GM12874 (cell line): ENCODE measurements around the gene SSTR3.

Experiments used
- TF ChIP-seq, protein P1 (sequence below): IDR thresholded peaks from 2 replicates; pipeline ENCODE4 v1.5.1; 2011; ENCODE audit warnings: low read depth, mild to moderate bottlenecking, control low read depth, low read length, moderate library complexity; ENCODE audit not compliant: insufficient read depth

Gene SSTR3

DNA sequence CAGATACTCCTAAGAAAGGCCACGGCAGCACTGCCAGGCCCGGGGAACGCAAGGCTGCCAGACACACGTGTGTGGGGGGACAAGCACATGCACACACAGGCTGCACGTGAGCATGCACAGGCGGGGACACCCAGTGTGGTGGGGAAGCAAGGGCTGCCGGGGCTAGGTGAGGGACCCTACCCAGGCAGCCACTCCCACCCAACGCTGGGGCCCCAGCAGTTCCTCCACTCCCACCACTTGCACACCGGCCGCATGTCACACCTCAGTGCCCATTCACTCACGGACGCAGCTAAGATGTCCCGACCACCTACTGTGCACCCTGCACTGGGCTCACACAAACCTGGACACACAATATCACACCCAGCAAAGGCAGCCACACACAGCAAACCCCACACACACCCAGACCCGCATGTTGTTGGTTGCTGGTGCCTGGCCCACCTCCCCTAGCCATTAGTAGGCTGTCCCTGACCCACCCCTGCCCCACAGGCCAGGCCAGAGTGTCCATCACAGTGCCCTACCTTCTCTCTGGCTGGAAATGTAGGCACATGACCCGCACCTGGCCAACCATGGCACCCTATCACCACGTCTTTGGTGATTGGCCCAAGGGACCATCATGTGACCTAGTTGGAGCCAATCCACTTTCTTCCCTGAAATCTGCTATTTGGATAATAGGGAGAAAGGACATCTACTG is 8.8 kb downstream of the SSTR3 start:
- TF ChIP-seq, protein P1, sequence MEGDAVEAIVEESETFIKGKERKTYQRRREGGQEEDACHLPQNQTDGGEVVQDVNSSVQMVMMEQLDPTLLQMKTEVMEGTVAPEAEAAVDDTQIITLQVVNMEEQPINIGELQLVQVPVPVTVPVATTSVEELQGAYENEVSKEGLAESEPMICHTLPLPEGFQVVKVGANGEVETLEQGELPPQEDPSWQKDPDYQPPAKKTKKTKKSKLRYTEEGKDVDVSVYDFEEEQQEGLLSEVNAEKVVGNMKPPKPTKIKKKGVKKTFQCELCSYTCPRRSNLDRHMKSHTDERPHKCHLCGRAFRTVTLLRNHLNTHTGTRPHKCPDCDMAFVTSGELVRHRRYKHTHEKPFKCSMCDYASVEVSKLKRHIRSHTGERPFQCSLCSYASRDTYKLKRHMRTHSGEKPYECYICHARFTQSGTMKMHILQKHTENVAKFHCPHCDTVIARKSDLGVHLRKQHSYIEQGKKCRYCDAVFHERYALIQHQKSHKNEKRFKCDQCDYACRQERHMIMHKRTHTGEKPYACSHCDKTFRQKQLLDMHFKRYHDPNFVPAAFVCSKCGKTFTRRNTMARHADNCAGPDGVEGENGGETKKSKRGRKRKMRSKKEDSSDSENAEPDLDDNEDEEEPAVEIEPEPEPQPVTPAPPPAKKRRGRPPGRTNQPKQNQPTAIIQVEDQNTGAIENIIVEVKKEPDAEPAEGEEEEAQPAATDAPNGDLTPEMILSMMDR: no peak

DNA sequence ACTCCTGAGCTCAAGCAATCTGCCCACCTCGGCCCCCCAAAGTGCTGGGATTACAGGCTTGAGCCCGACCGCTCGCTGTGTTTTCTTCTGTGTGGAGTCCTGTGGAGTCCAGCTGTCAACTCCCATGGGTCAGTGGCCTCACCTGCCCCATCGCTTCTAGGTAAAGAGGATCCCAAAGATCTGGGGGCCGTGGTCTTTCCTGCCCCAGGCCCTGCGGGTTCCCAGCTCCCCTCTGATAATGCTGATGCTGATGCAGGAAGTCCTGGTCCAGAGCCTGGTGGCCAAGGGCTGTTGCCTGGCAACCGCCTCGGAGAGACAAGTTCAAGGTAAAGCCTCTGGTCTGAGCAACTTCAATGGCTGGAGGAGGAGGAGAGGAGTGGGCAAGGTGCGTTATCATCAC is 9.6 kb downstream of the SSTR3 start:
- TF ChIP-seq, protein P1: no peak

DNA sequence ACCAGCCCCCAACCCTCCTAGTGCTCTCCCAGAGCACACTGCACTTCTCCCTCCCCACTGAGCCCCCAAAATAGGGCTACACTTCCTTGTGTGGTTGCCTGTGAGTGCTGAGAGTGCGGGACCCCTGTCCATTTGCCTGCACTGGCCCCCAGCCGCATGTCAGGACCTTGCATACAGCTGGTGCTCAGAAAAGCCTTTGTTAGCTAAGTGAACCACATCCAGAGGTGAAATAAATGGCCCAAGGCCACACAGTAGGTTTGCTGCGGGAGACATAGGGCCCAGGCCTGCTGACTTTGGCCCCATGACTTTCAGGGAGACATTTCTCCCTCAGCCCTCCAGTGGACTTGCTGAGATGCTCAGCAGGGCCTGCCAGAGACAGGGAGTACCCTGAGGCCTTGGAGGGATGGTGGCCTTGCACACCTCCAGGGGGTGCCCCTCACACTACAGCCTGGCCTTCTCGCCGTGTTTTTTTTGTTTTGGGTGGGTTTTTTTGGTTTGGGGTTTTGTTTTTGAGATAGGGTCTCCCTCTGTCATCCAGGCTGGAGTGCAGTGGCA is 10.2 kb downstream of the SSTR3 start:
- TF ChIP-seq, protein P1: no peak

DNA sequence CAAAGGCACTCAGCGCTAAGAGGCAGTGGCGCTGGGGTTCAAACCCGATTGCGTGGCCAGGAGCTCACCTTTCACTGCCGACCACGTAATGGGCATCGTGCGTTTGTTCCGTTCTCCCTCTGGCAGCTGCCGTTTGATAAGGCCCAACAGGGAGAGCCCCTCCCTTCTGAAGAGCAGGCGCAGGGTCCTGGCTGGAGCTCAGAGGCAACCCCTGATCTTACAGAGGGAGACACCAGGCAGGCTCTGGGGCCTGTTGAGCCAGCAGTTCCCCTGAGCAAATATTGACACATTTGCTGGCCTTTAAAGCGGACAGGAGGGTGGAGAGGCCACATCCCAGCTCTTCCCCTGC is 12.5 kb downstream of the SSTR3 start:
- TF ChIP-seq, protein P1: no peak

DNA sequence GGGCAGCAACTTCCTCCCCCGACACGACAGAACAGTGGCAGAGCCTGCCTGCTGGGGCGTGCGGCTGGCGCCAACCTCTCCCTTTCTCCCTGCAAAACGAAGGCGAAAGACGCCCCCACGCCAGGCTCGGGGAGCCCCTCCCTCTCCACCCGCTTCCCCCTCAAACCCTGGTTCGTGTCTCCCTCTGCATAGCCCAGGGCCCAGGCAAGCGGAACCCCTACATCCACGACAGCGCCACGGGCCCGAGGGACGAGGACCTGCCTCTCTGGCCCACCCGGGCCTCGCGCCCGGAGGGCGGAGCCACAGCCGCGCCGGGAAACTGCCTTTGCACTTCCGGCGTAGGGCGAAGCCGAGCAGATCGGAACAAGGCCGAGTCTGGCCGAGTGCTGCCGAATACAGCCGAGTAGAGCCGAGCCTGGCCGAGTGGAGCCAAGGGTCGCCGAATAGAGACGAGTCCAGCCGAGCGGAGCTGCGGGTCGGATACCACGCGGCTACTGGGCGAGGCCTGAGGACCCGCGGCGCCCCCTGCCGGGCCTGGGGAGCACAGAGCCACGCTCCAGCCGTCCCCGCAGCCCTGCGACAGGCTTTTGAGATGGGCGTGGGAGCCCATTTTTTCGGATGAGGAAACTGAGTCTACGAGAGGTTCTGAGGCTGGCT is 13.0 kb downstream of the SSTR3 start:
- TF ChIP-seq, protein P1: peak; percentile 93

DNA sequence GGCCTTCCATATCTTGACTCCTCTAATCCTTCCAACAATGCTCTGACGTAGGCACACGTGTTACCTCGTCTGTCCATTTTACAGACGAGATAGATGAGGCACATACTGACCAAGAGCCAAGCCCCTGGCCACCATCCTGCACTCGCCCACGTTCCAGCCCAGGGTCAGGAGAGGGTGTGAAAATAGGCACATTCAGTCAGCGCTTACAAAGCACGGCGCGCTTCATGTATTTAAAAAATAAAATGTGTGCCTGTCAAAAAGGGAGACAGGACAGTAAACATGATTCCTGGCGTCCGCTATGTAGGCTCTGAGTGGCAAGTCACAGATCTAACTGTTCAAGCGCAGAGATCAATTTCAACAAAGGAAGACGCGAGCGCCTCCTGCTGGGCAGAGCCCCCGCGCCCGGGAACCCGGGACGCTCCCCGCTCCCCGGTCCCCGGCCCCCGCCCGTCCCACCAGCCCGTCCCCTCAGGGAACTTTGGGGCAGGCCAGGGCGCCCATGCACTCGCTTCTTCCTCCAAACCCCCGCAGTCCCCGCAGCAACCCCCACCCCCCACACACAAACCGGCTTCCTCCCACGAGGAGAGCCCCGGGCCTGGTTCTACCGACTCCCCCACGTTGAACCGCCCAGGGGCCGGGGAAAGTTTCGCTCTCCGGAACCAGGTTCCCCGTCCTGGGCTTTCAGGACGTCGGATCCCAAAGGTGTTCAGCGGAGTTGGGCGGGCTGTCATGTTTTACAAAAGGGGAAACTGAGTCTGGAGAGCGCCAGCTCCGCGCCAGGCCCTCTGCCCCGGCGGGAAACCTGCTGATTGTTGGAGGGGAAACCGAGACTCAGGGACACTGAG is 13.8 kb downstream of the SSTR3 start:
- TF ChIP-seq, protein P1: peak; percentile 92
